HepG2 (cell line): ENCODE measurements around the gene ZDHHC7. TPM values are rescaled to one million over a fixed set of nuclear protein-coding genes. Genes with fewer than 3 reads are reported as not detected.

Experiments
- GATA4 ChIP-seq: sonication (generic); IDR thresholded peaks from 2 replicates; pipeline ENCODE4 v1.6.1; 2016; ENCODE audit warnings: antibody characterized with exemption, low read depth, borderline replicate concordance
- GPN1 ChIP-seq: sonication (generic); formaldehyde crosslinking; IDR thresholded peaks from 2 replicates; pipeline ENCODE4 v1.5.1; 2020; ENCODE audit warnings: missing genetic modification reagents, borderline replicate concordance
- HCFC1 ChIP-seq: fragments of 150-350 bp; IDR thresholded peaks from 2 replicates; pipeline ENCODE4 v1.6.1; 2014; ENCODE audit warnings: low read depth, low read length
- IKZF5 ChIP-seq: IDR thresholded peaks from 2 replicates; pipeline ENCODE4 v1.6.1; 2018; ENCODE audit warnings: missing genetic modification reagents, mild to moderate bottlenecking, missing compliant biosample characterization
- MAFK ChIP-seq, 2 experiments: IDR thresholded peaks in 1 of 2; conservative IDR thresholded peaks in 1 of 2; 2 replicates each; pipeline ENCODE4 v1.6.1; 2011; ENCODE audit warnings: improper control_type of control experiment in 2 of 2, low read length in 2 of 2
- RBM39 ChIP-seq: fragments of 200-400 bp; formaldehyde crosslinking; IDR thresholded peaks from one replicate; pipeline ENCODE4 v1.6.1; 2018; ENCODE audit warnings: antibody characterized with exemption, mild to moderate bottlenecking, low read depth, low read length; ENCODE audit not compliant: poor library complexity, severe bottlenecking
- SALL1 ChIP-seq: sonication (generic); formaldehyde crosslinking; IDR thresholded peaks from 2 replicates; pipeline ENCODE4 v1.8.0; 2022; ENCODE audit warnings: mild to moderate bottlenecking, missing genetic modification reagents
- SOX6 ChIP-seq, 2 experiments: fragments of 450-650 bp in 1 of 2; sonication (generic) in 1 of 2; formaldehyde crosslinking in 1 of 2; IDR thresholded peaks; 2 replicates each; pipeline versions ENCODE4 v1.4.0 to v1.6.1; 2017 to 2020; ENCODE audit warnings: antibody characterized with exemption in 1 of 2, mild to moderate bottlenecking in 1 of 2, missing genetic modification reagents in 1 of 2
- SRSF4 ChIP-seq: fragments of 200-400 bp; formaldehyde crosslinking; IDR thresholded peaks from one replicate; pipeline ENCODE4 v1.6.1; 2018; ENCODE audit warnings: mild to moderate bottlenecking, low read depth, low read length, moderate library complexity; ENCODE audit not compliant: poor library complexity, severe bottlenecking
- TBX3 ChIP-seq: fragments of 450-650 bp; IDR thresholded peaks from 2 replicates; pipeline ENCODE4 v1.6.1; 2017; ENCODE audit warnings: antibody characterized with exemption, mild to moderate bottlenecking, inconsistent platforms, borderline replicate concordance
- TEAD2 ChIP-seq: sonication (generic); formaldehyde crosslinking; IDR thresholded peaks from 2 replicates; pipeline ENCODE4 v1.9.0; 2021; ENCODE audit warnings: missing genetic modification reagents
- TSC22D2 ChIP-seq: sonication (generic); formaldehyde crosslinking; IDR thresholded peaks from 2 replicates; pipeline ENCODE4 v1.5.1; 2020; ENCODE audit warnings: missing genetic modification reagents, mild to moderate bottlenecking, borderline replicate concordance
- YY1 ChIP-seq: IDR thresholded peaks from 2 replicates; pipeline ENCODE4 v1.6.1; 2011; ENCODE audit warnings: low read length, low read depth, moderate library complexity, mild to moderate bottlenecking; ENCODE audit not compliant: insufficient read depth, insufficient replicate concordance
- ZFP41 ChIP-seq: sonication (generic); formaldehyde crosslinking; IDR thresholded peaks from 2 replicates; pipeline ENCODE4 v1.4.0; 2020; ENCODE audit warnings: mild to moderate bottlenecking, missing genetic modification reagents, borderline replicate concordance
- ZNF260 ChIP-seq: sonication (generic); formaldehyde crosslinking; IDR thresholded peaks from 2 replicates; pipeline ENCODE4 v1.4.0; 2020; ENCODE audit warnings: missing genetic modification reagents, low read depth, mild to moderate bottlenecking, borderline replicate concordance
- ZNF446 ChIP-seq: sonication (generic); formaldehyde crosslinking; IDR thresholded peaks from 2 replicates; pipeline ENCODE4 v1.5.0; 2020; ENCODE audit warnings: mild to moderate bottlenecking, missing genetic modification reagents
- ZNF574 ChIP-seq: sonication (generic); formaldehyde crosslinking; IDR thresholded peaks from 2 replicates; pipeline ENCODE4 v1.4.0; 2020; ENCODE audit warnings: missing genetic modification reagents
- ZNF691 ChIP-seq: sonication (generic); formaldehyde crosslinking; IDR thresholded peaks from 2 replicates; pipeline ENCODE4 v1.4.0; 2020; ENCODE audit warnings: missing genetic modification reagents, low read depth, mild to moderate bottlenecking, borderline replicate concordance
- ZUFSP ChIP-seq: sonication (generic); formaldehyde crosslinking; IDR thresholded peaks from 2 replicates; pipeline ENCODE4 v1.9.0; 2021; ENCODE audit warnings: missing genetic modification reagents, mild to moderate bottlenecking, borderline replicate concordance
- polyA plus RNA-seq, 8 experiments: library from polyadenylated mRNA; depleted of rRNA in 3 of 8; stranded (reverse) in 7 of 8; unstranded in 1 of 8; fragments of >200 nt; fragmentation: Illumina TruSeq in 4 of 8; extraction: Trizol in 4 of 8; gene quantifications; 2 replicates each; pipeline versions ENCODE4 v1.2.1 to v1.2.3, GENCODE V29; 2011 to 2016; ENCODE audit warnings: low read depth in 4 of 8, missing spikeins in 1 of 8, mixed read lengths in 1 of 8; ENCODE audit not compliant: insufficient read depth in 1 of 8
- total RNA-seq, 5 experiments: library from RNA; depleted of rRNA; stranded (reverse); fragments of >200 nt; fragmentation: Illumina TruSeq; extraction: Trizol; gene quantifications; 2 replicates each; pipeline ENCODE4 v1.2.3, GENCODE V29; 2016; ENCODE audit warnings: low read depth in 1 of 5

Gene ZDHHC7
- total and polyA plus RNA-seq, 2 of the 13 experiments (the other 11 are each of a cell fraction or from before 2014, with no cell fraction given): 46.8 to 67.6 TPM

- no peak for TF ChIP-seq GATA4
- peak; percentile 53; the same call in 1 of the 2 replicates for TF ChIP-seq ZNF691
- TF ChIP-seq TBX3: no peak
- TF ChIP-seq RBM39: no peak
- peak; percentile 67 for TF ChIP-seq ZNF574 (CRISPR knock-in tag)
- no peak for TF ChIP-seq ZNF260 (CRISPR knock-in tag)
- no peak for TF ChIP-seq MAFK (conservative IDR thresholded peaks at IDR 0.05 in 1 of 2, IDR thresholded peaks at IDR 0.05 in 1 of 2; ENCODE audit: low read length in 2 of 2)
- no peak for TF ChIP-seq SRSF4
- 0 out of 2 replicates have a peak, but pooled peaks have one; percentile 32 for TF ChIP-seq TSC22D2 (CRISPR knock-in tag)
- peak; percentile 66 for TF ChIP-seq YY1
- TF ChIP-seq SALL1 (CRISPR knock-in tag): peak; percentile 23; the same call in 1 of the 2 replicates
- no peak for TF ChIP-seq GPN1 (CRISPR knock-in tag)
- TF ChIP-seq IKZF5 (CRISPR knock-in tag): peak; percentile 30; the same call in 1 of the 2 replicates
- TF ChIP-seq TEAD2 (CRISPR knock-in tag): no peak
- TF ChIP-seq SOX6 (IDR thresholded peaks at IDR 0.05): no peak
- TF ChIP-seq SOX6 (CRISPR knock-in tag; IDR thresholded peaks at IDR 0.05): peak; percentile 53
- TF ChIP-seq HCFC1: no peak
- TF ChIP-seq ZFP41 (CRISPR knock-in tag): no peak
- TF ChIP-seq ZUFSP (CRISPR knock-in tag): no peak
- no peak for TF ChIP-seq ZNF446 (CRISPR knock-in tag)
Observed at GRCh38 chr16:84952335-84953189, 58.8 kb downstream of the ZDHHC7 start (continued).
